ENCODE results near the gene GSS. TPM values are rescaled to one million over a fixed set of nuclear protein-coding genes. Genes with fewer than 3 reads are reported as not detected.
"Not testable (repeated sequence)": the region's sequence is repeated elsewhere in the genome, so short reads cannot be mapped to it uniquely, and the experiment has no call there.

GSS gene
- polyA plus RNA-seq, 1 experiment = 71.6 TPM

DNA sequence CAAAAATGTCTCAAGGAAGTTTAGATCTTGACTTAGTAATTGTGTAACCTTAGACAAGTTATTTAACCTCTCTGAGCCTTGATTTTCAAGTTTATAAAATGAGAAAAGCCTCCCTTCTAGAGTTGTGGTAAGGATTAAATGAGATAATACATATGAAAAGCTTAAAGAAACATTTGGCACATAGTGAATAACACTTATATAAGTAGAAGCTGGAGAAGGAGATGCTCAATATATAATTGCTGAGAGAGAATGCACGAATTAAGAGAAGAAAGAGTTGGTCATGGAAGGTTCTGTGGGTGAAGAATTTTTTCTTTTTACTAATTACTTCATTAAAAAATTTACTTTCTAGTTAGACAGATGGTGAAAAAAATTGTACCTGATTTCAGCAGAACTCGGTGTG lies 73.9 kb downstream of the GSS start:
- ChIA-PET POLR2A (no interaction called here), CTCF (no interaction called here)
- TF ChIP-seq, protein P1, sequence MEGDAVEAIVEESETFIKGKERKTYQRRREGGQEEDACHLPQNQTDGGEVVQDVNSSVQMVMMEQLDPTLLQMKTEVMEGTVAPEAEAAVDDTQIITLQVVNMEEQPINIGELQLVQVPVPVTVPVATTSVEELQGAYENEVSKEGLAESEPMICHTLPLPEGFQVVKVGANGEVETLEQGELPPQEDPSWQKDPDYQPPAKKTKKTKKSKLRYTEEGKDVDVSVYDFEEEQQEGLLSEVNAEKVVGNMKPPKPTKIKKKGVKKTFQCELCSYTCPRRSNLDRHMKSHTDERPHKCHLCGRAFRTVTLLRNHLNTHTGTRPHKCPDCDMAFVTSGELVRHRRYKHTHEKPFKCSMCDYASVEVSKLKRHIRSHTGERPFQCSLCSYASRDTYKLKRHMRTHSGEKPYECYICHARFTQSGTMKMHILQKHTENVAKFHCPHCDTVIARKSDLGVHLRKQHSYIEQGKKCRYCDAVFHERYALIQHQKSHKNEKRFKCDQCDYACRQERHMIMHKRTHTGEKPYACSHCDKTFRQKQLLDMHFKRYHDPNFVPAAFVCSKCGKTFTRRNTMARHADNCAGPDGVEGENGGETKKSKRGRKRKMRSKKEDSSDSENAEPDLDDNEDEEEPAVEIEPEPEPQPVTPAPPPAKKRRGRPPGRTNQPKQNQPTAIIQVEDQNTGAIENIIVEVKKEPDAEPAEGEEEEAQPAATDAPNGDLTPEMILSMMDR (IDR thresholded peaks at IDR 0.05; ENCODE audit: low read depth, low read length) = no peak

DNA sequence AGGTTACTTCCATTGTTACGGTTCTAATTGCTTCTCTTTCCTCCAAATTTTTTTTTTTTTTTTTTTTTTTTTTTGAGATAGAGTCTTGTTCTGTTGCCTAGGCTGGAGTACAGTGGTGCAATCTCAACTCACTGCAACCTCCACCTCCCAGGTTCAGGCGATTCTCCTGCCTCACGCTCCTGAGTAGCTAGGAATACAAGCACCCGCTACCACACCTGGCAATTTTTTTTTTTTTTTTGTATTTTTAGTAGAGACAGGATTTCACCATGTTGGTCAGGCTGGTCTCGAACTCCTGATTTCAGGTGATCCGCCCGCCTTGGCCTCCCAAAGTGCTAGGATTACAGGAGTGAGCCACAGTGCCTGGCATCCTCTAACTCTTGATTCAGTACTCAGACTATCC lies 74.6 kb downstream of the GSS start:
- H3K27ac ChIP-seq (ENCODE audit: low read depth, low read length); H3K4me3 ChIP-seq (ENCODE audit: low read depth, low read length); H3K27me3 ChIP-seq (ENCODE audit: control insufficient read depth, insufficient read depth, low read length); H3K9me3 ChIP-seq (ENCODE audit: control insufficient read depth, insufficient read depth, low read length); DNase-seq (ENCODE audit: low read depth, low spot score): not testable (repeated sequence)
- POLR2A ChIA-PET = interaction anchor here (0.6 to 0.7 kb wide), 3 partner anchors 12 to 334 kb away, joined by 4 to 13 read pairs (median 7); no protein-coding TSS in a partner anchor
- CTCF ChIA-PET = interaction anchor here (0.6 to 0.7 kb wide), 2 partner anchors 45 to 131 kb away, joined by 3 to 4 read pairs; no protein-coding TSS in a partner anchor

More for the DNA sequence above, 73.9 kb downstream of the GSS start:
- H3K27me3 ChIP-seq (ENCODE audit: control insufficient read depth, insufficient read depth, low read length) = no peaks in the 10 kb centered on the region
- H3K4me3 ChIP-seq (ENCODE audit: low read depth, low read length) = no peak overlapping the region
- H3K9me3 ChIP-seq (ENCODE audit: control insufficient read depth, insufficient read depth, low read length) = no peaks in the 10 kb centered on the region
- H3K27ac ChIP-seq (ENCODE audit: low read depth, low read length) = no peak overlapping the region
- DNase-seq (ENCODE audit: low read depth, low spot score) = no peak

DNA sequence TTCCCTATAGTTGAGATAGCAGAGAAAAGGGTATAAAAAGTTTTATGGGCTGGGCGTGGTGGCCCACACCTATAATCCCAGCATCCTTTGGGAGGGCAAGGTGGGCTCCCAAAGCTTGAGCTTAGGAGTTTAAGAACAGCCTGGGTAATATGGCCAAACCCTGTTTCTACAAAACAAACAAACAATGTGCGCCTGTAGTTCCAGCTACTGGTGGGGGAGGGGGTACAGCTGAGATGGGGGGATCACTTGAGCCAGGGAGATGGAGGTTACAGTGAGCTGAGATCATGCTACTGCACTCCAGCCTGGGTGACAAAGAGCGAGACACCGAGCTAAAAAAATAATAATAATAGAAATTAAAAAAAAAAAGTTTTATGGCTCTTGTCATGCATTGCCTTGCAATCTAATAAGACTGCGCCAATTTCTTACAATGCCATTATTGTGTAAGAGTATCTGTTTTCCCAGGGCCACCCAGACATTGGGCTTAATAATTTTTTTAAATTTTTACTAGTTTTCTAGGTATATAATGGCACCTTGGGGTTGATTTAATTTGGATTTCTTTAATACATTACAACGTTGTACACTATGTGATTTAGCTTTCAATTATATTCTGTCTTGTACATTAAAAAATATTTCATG lies 75.3 kb downstream of the GSS start:
- Histone ChIP-seq H3K4me3 (ENCODE audit: low read depth, low read length) (no peak overlapping the region), H3K27ac (ENCODE audit: low read depth, low read length) (no peak overlapping the region), H3K27me3 (ENCODE audit: control insufficient read depth, insufficient read depth, low read length) (no peaks in the 10 kb centered on the region), H3K9me3 (ENCODE audit: control insufficient read depth, insufficient read depth, low read length) (no peaks in the 10 kb centered on the region)
- ChIA-PET CTCF (interaction anchor here (0.6 to 1.3 kb wide), 5 partner anchors 10 to 132 kb away, joined by 3 to 7 read pairs (median 3); no protein-coding TSS in a partner anchor), POLR2A (interaction anchor here (0.6 to 0.7 kb wide), 3 partner anchors 12 to 335 kb away, joined by 4 to 13 read pairs (median 7); no protein-coding TSS in a partner anchor)
- no peak for DNase-seq (ENCODE audit: low read depth, low spot score)
- TF ChIP-seq, protein P1 (IDR thresholded peaks at IDR 0.05; ENCODE audit: low read depth, low read length) = no peak

Small RNA genes lying within 50 kb of the gene (small RNA-seq; reads per million reads assigned to genes)
- gene MIR499A (ENCODE audit: insufficient read length, low read depth) = 50.6 reads per million, percentile 85 among the genes with 10 or more reads in this experiment

Other genes with a start within 250 kb of the GSS start
- 15.5 and 15.6 TPM in 2 replicates for gene NCOA6, start 130.2 kb downstream of the GSS start, polyA plus RNA-seq (2011; rRNA removed)
- 12.1 and 16.2 TPM in 2 replicates for gene GGT7, start 83.0 kb downstream of the GSS start, polyA plus RNA-seq (2011; rRNA removed)
- gene ACSS2, start 79.2 kb downstream of the GSS start, polyA plus RNA-seq (2011; rRNA removed) = 37.3 and 43.6 TPM in 2 replicates
- 0.02 and 0.20 TPM in 2 replicates for gene MYH7B, start 62 bp upstream of the GSS start, polyA plus RNA-seq (2011; rRNA removed)
- 85.4 and 94.0 TPM in 2 replicates for gene TRPC4AP, start 137.0 kb upstream of the GSS start, polyA plus RNA-seq (2011; rRNA removed)
- gene EDEM2, start 191.5 kb upstream of the GSS start, polyA plus RNA-seq (2011; rRNA removed) = 28.3 and 30.3 TPM in 2 replicates
- gene PROCR, start 216.3 kb upstream of the GSS start, polyA plus RNA-seq (2011; rRNA removed) = 73.8 and 86.5 TPM in 2 replicates

Measured in AG04450 (cell line).